ENCODE measurements around the gene GCNT3.
"Not testable (repeated sequence)": the region's sequence is repeated elsewhere in the genome, so short reads cannot be mapped to it uniquely, and the experiment has no call there.

GCNT3 gene

DNA sequence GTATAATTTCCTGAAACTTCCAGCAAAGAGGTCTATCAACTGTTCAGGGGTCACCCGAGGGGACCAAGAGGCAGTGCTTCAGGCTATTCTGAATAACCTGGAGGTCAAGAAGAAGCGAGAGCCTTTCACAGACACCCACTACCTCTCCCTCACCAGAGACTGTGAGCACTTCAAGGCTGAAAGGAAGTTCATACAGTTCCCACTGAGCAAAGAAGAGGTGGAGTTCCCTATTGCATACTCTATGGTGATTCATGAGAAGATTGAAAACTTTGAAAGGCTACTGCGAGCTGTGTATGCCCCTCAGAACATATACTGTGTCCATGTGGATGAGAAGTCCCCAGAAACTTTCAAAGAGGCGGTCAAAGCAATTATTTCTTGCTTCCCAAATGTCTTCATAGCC is 6.8 kb downstream of the GCNT3 start:
- no peak for DNase-seq (ENCODE audit: low spot score)

- DNase-seq (ENCODE audit: low spot score), result peak; percentile 79
These were observed 10.7 kb downstream of the GCNT3 start for GRCh38 chr15:59622289-59622688.

GRCh38 chr15:59632714-59633113 is 21.1 kb downstream of the GCNT3 start:
- DNase-seq (ENCODE audit: low spot score), result peak; percentile 38

DNA sequence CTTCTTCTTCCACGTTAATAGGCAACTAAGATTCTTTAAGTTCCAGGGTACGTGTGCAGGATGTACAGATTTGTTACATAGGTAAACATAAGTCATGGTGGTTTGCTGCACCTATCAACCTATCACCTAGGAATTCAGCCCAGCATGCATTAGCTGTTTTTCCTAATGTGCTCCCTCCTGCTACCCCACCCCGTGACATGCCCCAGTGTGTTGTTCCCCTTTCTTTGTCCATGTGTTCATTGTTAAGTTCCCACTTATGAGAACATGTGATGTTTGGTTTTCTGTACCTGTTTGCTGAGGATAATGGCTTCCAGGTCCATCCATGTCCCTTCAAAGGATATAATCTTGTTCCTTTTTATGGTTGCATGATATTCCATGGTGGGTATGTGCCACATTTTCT is 24.6 kb downstream of the GCNT3 start:
- DNase-seq (ENCODE audit: low spot score), result no peak

DNA sequence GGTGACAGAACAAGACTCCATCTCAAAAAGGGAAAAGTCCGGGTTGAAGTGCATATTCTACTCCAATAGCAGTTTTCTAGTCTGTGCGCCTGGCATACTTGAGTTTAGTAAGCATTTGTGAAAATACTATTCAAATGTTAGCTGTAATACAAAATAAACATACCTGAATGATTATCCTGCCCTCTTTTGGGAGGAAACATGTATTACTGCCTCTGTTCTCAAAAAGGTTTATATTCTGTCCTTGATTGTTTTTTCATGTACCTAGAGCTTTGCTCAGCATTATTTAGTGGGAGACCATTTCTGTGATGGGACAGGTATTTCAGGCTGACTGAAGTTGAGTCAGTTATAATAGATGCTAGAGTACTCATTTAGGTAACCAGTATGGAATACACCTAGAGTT is 25.9 kb downstream of the GCNT3 start:
- DNase-seq (ENCODE audit: low spot score), result not testable (repeated sequence)

GRCh38 chr15:59642351-59642750 is 30.8 kb downstream of the GCNT3 start:
- no peak for DNase-seq (ENCODE audit: low spot score)

- no peak for DNase-seq (ENCODE audit: low spot score)
These were observed 33.2 kb downstream of the GCNT3 start for GRCh38 chr15:59644756-59645155.

- not testable (repeated sequence) for DNase-seq (ENCODE audit: low spot score)
These were observed 34.2 kb downstream of the GCNT3 start for GRCh38 chr15:59645812-59646211.

DNA sequence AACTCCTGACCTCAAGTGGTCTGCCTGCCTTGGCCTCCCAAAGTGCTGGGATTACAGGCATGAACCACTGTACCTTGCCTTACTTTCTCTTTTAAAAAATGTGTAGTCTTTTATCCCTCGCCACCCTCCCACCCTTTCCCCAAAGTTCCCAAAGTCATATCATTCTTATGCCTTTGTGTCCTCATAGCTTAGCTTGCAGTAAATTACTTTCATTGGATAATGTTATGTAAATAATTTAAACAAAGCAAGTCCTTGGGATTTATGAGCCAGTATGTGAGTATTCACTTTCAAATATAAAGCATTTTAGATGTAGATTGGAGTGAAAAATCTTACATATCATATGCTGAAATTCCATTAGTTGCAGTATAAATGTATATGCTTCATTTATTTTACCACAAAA is 34.7 kb downstream of the GCNT3 start:
- DNase-seq (ENCODE audit: low spot score), result no peak

DNA sequence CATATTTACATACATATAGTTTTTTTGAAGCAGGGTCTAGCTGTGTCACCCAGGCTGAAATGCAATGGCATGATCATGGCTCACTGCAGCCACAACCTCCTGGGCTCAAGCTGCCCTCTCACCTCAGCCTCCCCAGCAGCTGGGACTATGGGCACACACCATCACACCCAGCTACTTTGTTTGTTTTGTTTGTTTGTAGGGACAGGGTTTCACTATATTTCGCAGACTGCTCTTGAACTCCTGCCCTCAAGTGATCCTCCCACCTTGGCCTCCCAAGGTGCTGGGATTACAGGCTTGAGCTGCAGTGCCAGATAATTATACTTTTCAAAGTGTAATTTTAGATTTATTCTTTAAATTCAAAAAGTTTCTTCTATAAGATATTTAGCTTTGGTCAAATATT is 35.5 kb downstream of the GCNT3 start:
- DNase-seq (ENCODE audit: low spot score), result no peak

DNA sequence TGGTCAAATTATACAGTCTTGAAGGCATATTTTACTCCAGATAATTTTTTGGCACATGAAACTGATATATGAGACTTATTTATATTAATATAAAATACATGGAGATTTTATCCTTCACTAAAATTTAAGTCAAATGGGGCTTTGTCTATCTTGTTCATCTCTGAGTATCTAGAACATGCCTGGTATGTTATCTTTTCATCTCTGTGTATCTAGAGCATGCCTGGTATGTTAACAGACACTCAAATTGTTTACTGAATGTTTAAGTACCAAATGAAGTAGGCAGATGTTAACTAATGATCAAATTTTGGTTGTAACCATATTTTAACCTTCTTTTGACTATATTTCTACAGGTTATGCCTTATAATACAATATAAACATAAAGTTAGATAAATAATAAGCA is 38.0 kb downstream of the GCNT3 start:
- no peak for DNase-seq (ENCODE audit: low spot score)

GRCh38 chr15:59654046-59654445 is 42.5 kb downstream of the GCNT3 start:
- DNase-seq (ENCODE audit: low spot score), result no peak

DNA sequence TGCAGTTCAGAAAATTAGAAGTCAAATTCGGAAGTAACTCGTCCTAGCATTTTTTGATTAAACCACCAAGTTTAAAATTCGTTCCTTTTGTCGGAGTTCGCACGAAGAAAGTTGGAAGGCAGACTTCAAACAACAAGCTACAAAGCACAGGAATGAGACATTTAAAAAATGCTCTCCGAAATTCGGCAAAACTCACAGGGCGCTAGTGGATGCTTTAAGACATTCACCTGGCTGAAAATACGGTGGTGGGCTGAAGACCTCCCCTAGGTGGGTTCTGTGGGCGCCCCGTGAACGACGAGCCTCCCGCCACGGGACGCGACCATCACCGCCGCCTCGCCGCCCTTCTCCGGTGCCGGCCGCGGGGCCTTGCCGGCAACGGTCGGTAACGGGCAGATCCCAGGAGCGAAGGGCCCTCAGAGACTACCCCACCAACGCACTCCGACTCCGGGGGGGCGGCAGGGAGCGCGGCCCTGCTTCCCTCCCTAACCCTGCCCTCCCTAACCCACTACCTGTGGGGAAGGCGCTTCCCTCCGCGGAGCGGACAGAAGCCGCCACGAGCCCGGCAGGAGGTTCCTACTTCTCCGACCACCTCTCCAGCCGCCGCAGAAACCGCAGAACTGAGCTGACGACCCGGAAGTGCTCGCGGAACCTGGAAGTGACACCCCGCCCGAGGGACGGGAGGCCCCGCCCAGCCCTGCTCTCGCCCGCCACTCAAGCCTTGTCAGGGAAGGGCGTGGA is 45.5 kb downstream of the GCNT3 start, which contains the start of gene GTF2A2:
Gene GTF2A2 (minus strand): TSS at position 619 of the 738 bp plus-strand sequence. CDS start 5,238 bp downstream, outside the sequence.
- peak; percentile 97 for DNase-seq (ENCODE audit: low spot score)

- DNase-seq (ENCODE audit: low spot score), result no peak
These were observed 46.1 kb downstream of the GCNT3 start for GRCh38 chr15:59657635-59658125.

GRCh38 chr15:59659366-59659765 is 47.8 kb downstream of the GCNT3 start:
- no peak for DNase-seq (ENCODE audit: low spot score)

DNA sequence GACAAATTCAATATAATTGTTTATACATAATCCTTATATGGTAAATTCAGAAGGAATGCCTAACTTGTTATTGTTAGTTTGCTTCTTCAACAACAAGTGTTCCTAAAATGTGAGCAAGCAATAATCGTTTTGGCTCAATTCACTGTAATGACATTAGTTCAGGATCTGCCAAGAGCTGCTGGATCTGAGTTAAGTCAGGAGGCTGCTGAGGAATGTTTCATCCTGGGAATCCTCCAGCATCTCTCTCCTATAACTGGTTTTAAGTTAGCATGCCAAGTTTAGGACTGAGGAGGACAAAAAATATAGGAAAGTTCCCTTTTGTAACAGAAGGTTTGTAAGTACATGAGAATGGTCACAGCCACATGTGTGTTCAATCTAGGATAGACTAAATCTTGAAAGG is 50.7 kb downstream of the GCNT3 start:
- peak; percentile 42 for DNase-seq (ENCODE audit: low spot score)

- DNase-seq (ENCODE audit: low spot score), result no peak
These were observed 57.0 kb downstream of the GCNT3 start for GRCh38 chr15:59668556-59668955.

Data from AG20443 (cell line).